NCI-H2171 (cell line): ENCODE data around the gene PSMB7.
A peak's percentile ranks its signal among the peaks of the same experiment; 100 is the strongest.

Source experiments
- DNase-seq: peaks from one replicate; lab custom pipeline; 2025; lab: John Stamatoyannopoulos, UW

Gene PSMB7

DNA sequence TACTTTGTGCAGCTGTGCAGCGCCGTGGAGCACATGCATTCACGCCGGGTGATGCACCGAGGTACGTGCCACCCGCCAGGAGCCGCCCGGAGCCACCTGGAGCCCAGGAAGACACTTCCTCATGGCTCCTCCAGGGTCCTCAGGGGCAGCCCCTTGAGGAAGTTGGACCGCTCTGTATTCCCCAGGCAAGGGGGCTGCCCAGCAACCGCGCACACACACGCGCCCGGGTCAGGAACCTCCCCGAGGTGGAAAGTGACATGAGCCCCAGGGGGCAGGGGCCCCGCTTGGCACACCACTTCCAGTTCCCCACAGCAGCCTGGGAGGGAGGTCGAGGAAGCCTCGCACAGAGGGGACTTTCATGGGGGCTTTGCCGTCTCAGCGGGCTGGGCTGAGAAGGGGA lies 88.9 kb downstream of the PSMB7 start:
- DNase-seq: no peak

GRCh38 chr9:124325816-124326215 lies 89.4 kb downstream of the PSMB7 start:
- DNase-seq: no peak

DNA sequence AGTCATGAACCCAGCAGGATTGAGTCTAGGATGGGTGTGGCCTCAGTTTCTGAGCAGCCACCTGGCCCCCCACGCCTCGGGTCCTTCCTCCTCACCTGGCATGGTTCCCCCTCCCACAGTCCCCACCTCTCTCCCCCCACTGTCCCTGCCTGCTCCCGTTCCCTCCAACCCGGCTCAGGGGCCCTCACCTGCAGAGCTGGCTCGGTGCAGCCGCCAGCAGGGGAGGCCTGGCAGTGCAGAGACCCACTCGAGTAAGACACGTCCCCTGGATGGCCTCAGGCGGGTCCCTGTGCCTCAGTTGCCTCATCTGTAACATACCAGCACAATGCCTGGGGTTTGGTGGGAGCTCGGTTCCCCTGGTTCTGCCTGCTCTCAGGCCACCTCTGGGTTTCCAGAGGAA lies 91.3 kb downstream of the PSMB7 start:
- DNase-seq: no peak

DNA sequence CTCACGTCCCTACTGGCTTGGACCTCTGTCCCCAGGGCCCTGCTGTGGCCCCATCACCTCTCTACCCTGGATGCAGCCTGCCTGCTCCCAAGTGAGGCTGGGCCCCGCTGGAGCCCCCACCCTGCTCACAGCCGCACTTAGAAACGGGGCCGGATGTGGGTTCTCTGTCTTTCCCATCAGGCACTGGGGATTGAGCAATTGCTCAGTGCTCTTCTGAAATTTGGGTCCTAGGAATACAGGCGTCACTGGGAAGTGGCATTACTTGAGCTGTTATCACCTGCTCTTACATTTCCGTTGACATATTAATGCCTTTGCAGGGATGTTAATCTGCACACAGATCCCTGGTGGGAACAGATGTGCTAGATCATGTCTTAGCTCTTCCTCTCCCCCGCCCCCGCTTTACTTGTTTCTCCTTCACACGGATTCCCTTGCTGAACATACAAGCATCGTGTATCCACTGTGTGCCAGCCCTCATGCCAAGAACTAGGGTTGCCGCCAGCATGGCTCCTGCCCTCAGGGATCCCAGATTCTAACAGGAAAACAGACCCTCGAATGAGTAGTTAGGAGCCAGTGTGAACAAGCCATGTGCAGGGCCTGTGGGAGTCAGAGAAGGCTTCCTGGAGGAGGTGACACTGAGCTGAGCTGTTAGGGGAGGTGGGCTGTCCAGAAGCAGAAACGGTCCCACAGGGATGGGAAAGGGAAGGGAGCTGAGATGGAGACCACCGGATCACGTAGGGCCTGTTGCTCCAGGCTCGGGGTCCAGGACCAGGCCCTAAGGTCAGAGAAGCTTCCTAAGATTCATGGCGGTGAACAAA lies 92.4 kb downstream of the PSMB7 start:
- DNase-seq: no peak

DNA sequence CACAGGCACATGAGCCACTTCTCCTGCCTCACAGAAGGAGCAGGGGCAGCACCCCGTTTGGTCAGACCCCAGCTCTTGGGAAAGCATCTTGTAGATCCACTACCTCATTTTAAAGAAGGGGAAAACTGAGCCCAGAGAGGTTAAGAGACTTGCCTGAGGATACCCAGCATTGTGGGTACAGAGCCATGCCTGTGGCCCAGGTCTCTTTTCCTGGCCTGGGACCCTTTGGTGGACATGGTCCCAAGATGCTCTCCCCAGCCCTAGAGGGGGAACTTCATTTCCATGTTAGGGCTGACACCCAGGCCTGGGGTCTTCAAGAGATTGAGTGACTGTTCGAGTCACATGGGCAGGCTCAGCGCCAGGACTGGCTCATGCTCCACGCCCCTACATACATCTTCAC lies 93.3 kb downstream of the PSMB7 start:
- DNase-seq: no peak

DNA sequence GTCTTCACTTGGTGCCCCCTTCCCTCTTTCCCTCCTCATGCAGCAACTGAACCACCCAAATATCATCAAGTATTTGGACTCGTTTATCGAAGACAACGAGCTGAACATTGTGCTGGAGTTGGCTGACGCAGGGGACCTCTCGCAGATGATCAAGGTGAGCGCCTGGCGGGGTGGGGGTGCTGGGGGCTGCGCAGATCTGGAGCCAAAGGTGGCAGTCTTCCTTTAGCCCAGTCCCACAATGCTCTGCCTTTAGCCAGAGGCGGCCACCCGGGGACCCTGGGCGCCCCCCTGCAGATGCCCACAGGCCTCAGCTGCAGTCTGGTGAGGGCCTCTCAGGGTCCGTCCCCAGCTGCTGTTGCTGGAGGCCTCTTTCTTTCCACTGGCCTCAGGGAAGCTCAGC lies 93.8 kb downstream of the PSMB7 start:
- no peak for DNase-seq

DNA sequence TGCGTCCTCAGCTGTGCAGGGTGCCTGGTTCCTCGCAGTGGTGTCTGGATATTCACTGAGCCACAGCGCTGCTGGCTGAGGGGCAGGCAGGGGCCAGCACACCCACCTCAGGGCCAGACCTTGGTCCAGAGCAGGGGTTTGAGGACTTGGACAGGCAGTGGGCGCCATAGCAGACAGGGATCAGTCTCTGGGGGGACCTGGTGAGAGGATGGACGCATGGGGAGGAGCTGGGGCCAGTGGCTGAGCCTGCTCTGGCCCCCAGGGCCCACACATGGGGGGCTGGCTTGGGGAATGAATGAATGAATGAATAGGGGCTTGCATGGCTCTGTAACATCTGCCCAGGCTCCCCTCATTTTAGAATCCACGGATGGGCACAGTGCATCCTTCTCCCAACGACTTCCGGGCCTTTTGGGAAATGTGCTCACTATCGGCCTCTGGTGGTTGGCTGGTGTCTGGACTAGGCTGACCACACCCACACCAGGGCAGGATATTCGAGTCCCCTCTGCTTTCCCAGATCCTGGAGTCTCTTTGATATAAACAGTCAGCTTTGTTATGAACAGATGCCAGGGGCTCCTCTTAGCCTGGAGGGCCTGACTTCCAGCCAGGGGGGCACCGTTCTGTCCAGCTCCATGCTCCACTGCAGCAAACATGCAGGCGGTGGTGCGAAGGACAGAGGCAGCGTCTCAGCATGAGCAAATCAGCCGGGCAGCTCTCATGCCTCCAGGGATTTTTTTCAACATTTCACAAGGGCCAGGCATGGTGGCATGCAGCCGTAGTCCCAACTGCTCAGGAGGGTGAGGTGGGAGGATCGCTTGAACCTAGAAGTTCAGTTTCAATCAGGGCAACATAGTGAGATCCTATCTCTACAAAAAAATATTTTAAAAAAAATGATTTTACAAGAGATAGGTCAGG lies 94.9 kb downstream of the PSMB7 start:
- DNase-seq: peak; percentile 66

DNA sequence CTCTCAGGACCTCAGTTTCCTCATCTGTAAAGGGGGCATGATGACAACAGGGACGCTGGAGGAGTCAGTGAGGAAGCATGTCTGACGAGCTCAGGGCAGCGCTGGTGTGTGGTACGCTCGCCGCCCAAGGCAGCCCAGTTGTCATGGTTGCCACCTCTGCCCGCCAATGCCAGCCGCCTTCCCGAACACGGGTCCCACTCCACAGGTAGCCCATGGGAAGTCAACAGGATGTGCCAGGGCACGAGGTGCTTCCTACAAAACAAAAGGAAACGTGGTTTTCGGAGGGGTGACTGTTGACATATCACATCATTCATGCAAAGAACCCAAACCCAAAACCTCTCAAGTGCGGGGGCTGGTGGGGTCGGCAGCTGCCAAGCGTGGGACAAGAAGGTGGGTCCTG lies 99.4 kb downstream of the PSMB7 start:
- DNase-seq: no peak

DNA sequence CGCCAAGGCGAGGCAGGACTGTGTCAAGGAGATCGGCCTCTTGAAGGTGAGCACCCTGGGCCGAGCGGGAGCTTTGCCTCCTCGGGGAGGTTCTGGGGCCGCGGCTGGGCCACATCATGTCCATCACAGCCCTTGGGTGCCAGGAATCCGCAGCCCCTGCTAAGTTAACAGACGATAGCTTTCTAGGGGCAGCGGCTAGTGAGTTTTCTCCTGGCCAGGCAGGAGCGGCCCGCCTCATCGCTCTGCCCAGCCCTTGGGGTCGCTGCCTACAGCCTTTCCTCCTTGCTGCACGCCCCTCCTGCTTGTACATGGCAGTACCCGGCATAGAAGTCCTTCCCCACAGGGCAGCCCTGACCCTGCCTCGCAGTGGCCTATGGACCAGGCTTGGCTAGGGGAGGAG lies 101.3 kb downstream of the PSMB7 start:
- no peak for DNase-seq

- no peak for DNase-seq
Measured at GRCh38 chr9:124312290-124313265, 102.7 kb downstream of the PSMB7 start.

DNA sequence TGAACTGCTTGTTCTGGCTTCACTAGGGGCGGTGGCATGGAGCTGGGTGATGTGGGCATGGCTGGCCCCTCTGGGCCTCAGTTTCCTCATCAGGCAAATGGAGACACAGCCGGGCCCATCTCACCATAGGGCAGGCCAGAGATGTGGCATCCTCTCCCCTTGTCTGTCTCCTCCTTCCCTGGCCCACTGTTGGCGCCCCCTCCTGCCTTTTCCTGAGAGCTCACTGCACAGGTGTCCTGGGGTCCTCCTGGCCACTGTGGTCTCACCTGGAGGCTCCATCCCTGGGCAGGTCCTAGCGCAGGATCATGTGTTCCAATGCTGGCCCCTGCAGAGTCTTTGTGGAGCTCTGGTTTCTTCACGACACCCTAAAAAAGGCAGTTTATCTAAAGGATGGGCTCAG lies 104.0 kb downstream of the PSMB7 start:
- DNase-seq: no peak

DNA sequence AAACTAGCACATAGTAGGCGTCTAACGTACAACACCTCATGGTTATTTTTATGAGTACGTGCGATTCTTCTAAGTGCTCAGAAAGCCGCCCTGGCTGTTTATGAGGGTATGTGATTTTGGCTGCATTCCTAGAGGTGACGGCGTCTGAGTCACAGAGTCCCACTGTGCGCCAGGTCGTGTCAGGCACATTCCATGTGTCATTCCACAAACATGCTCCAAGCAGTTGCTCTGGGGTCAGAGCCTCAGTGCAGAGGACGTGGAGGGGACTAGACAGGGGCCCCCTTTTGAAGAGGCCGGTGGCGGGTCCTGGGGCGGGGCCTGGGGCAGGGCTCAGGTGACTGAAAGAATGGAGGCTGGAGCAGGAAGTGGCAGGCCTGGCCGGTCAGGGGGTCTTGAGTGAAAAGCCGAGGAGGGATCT lies 105.6 kb downstream of the PSMB7 start:
- no peak for DNase-seq

- DNase-seq: no peak
Measured at GRCh38 chr9:124308606-124309491, 106.4 kb downstream of the PSMB7 start.

DNA sequence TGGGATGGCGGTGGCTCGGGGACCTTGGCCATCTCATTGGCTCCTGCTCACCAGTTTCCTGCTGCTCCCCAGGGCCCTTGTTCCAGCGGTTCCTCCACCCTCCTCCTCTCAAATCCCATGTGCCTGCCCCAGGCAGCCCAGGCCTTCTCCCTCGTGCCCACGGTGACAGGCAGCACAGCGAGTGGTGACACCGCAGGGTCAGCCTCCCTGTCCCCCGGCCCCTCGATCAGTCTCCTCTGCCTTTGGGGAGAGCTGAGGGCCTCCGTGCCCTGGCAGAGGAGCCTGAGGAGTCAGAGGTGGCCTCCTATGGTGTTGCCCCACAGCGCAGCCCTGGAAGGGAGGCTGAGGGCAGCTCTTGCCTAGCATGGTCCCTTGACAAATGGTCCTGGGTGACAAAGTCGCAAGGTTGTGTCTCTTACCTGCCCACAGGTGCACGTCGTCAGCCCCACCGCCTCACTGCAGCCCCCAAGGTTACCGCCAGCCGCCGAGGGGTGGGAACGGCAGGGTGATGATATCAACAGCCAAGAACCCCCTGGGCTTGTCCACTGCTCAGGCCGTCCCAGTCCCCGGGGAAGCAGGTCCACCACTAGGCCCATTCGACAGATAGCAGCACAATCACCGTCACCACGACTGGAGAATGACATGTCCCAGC lies 107.7 kb downstream of the PSMB7 start:
- DNase-seq: no peak

DNA sequence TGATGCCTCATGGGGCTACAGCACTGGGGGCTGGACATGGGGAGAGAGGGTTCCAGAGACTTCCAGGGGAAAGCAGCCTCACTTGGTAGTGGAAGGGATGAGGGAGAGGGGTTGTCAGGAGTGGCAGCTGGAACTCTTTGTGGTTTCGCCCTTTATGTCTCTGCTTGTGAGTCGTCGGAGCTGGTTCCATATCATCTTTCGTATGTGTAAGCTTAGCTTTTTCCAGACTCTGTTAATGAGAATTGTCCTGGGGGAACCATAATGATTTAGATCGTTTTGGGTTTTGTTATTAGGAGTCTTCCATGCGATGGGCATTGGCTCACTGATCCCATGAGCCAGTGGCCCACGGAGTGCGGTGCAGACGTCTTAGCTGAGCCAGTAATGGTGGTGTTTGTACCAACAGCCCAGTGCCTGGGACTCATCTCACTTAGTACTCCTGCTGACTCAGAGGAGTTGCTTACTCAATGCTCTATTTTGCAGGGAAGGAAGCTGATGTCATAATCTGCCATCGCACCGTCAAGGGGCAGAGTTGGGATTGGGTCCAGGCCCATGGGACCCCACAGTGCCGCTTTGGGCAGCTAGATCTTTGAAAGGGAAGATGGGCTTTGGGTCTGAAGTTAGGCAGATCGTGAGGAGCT lies 109.0 kb downstream of the PSMB7 start:
- no peak for DNase-seq

DNA sequence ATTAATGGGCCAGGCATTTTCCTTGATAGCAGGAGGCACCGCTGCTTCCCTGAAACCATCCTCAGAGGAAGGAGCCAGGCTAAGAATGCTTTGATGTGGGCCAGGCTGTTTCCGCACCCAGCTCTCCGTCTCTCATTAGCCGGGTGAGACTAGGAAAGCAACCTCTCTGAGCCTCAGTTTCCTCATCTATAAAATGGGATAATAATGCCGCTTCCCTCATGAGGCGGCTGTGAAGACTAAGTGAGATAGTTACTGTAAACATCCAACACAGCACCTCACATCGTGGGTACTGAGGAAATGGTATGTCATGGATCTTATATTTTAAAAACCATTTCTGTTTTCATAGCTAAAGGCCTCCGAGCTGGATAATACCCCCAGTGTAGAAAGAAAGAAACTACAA lies 111.0 kb downstream of the PSMB7 start:
- DNase-seq: no peak

- no peak for DNase-seq
Measured at GRCh38 chr9:124303762-124304161, 111.5 kb downstream of the PSMB7 start.
